ACC112 (cell line): ENCODE measurements around the gene SLC17A5.

Source experiments
- H2AFZ ChIP-seq: fragments of 200-600 bp; sonication (generic); one replicate; pipeline ENCODE4 v1.6.0; 2017; ENCODE audit warnings: antibody characterized with exemption, low read length; ENCODE audit not compliant: unreplicated experiment
- H3K27ac ChIP-seq: fragments of 200-600 bp; sonication (generic); 2 replicates; pipeline ENCODE4 v1.5.1; 2014; ENCODE audit warnings: low read depth, mild to moderate bottlenecking, antibody characterized with exemption, low read length, moderate library complexity
- H3K27me3 ChIP-seq: fragments of 200-600 bp; sonication (generic); 2 replicates; pipeline ENCODE4 v1.6.1; 2014; ENCODE audit warnings: mild to moderate bottlenecking, antibody characterized with exemption, low read length, moderate library complexity, mixed read lengths; ENCODE audit not compliant: insufficient read depth
- H3K36me3 ChIP-seq: fragments of 200-600 bp; sonication (generic); 2 replicates; pipeline ENCODE4 v1.6.1; 2016; ENCODE audit warnings: mild to moderate bottlenecking, antibody characterized with exemption, low read length, moderate library complexity, mixed read lengths; ENCODE audit not compliant: insufficient read depth
- H3K4me1 ChIP-seq: fragments of 200-600 bp; sonication (generic); one replicate; pipeline ENCODE4 v1.6.1; 2016; ENCODE audit warnings: low read length, mixed read lengths; ENCODE audit not compliant: insufficient read depth, unreplicated experiment, control insufficient read depth
- H3K4me3 ChIP-seq: fragments of 200-600 bp; sonication (generic); 2 replicates; pipeline ENCODE4 v1.5.1; 2014; ENCODE audit warnings: mild to moderate bottlenecking, low read depth, low read length
- H3K79me2 ChIP-seq: fragments of 200-600 bp; sonication (generic); one replicate; pipeline ENCODE4 v1.6.0; 2016; ENCODE audit warnings: low read length; ENCODE audit not compliant: control insufficient read depth, unreplicated experiment, insufficient read depth

SLC17A5 gene

DNA sequence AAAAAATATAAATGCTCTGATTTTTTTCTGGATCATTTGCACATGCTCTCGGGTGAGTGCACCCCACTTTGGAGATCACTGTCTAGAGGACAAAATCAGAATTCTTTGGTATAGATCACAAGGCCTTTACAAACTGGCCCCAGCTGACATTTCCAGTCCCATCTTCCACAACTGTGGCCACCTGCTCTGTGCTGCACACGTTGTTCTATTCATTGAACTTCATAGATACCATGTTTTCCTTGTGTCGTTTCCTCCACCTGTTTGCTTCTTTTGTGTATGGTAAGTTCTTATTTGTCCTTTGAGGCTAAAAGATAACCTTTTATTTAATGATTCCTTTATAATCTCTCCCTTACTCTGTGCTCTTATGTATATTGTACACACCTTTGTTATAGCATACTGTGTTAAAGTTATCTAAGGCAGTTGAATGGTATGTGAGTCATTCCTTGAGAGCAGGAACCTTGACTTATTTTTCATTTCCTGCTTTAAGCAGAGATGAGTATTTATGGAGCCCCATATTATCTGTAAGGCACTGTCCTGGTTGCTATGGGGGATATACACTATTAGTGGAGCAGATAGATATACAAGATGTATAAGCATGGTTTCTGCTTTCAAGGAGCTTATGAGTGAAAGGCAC is 12.0 kb upstream of the SLC17A5 start:
- peak overlapping the region; percentile 30; the same call in 1 of the 2 replicates for H3K27ac ChIP-seq
- peaks cover 16% of the 10 kb centered on the region for H3K4me1 ChIP-seq
- H2AFZ ChIP-seq: no peak overlapping the region
- H3K36me3 ChIP-seq: no peaks in the 10 kb centered on the region
- no peaks in the 10 kb centered on the region for H3K79me2 ChIP-seq
- H3K4me3 ChIP-seq: no peak overlapping the region
- no peaks in the 10 kb centered on the region for H3K27me3 ChIP-seq

DNA sequence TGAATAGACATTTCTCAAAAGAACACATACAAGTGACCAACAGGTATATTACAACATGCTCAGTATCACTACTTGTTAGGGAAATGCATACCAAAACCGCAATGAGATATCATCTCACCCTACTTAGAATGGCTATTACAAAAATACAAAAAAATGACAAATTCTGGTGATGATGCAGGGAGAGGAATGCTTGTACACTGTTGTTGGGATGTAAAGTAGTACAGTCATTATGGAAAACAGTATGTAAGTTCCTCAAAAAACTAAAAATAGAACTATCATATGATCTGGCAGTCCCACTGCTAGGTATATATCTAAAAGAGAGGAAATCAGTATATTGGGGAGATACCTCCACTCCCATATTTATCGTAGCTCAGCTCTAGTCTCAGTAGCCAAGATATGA is 10.9 kb upstream of the SLC17A5 start:
- Histone ChIP-seq H3K36me3 (no peaks in the 10 kb centered on the region), H3K4me1 (peaks cover 16% of the 10 kb centered on the region), H3K79me2 (no peaks in the 10 kb centered on the region), H3K4me3 (no peak overlapping the region), H3K27ac (no peak overlapping the region), H3K27me3 (no peaks in the 10 kb centered on the region), H2AFZ (no peak overlapping the region)

DNA sequence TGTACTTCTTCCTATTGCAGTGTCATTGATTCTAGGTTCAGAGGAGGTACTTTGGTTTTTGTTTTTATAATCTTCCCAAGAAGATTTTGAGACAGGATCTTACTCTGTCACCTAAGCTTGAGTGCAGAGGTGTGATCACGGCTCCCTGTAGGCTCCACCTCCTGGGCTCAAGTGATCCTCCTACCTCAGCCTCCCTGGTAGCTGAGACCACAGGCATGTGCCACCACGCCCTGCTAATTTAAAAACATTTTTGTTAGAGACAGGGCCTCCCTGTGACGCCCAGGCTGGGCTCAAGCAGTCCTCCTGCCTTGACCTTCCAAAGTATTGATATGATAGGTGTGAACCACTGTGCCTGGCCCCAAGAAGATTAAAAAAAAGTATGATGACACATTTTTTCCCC is 3.4 kb upstream of the SLC17A5 start:
- H3K79me2 ChIP-seq: peaks cover 6% of the 10 kb centered on the region
- H3K27me3 ChIP-seq: no peaks in the 10 kb centered on the region
- H3K27ac ChIP-seq: peak overlapping the region; percentile 33; the same call in 1 of the 2 replicates
- no peak overlapping the region for H2AFZ ChIP-seq
- H3K36me3 ChIP-seq: no peaks in the 10 kb centered on the region
- H3K4me3 ChIP-seq: no peak overlapping the region
- H3K4me1 ChIP-seq: peaks cover 17% of the 10 kb centered on the region

DNA sequence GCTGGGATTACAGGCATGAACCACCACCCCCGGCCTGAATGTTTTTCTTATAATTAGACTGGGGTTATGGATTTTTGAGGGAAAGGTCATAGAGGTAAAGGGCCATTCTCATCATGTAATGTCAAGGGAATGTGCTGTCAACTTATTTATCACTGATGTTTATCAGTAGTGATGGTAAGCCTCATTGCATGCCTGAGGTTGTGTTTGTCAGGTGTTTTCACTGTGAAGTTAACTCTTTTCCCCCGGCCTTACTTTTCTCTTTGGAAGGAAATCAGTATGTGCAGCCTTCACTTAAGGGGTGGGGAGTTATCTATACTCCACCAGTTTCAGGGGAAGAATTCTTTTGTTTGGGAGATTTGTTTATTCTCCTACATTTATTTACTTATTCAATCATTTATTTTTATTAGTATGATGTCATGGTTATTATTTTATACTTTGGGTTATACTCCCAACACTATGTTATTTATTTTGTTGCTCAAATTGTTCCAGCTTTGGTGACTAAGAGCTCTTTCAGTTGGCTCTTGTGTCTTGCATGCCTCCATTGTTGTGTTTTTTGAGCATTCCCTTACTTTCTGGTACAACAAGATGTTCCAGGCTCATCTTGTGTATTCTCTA is 2.8 kb upstream of the SLC17A5 start:
- Histone ChIP-seq H3K4me1 (peaks cover 19% of the 10 kb centered on the region), H3K4me3 (no peak overlapping the region), H3K36me3 (no peaks in the 10 kb centered on the region), H2AFZ (no peak overlapping the region), H3K27ac (peak overlapping the region; percentile 33; the same call in 1 of the 2 replicates), H3K79me2 (peaks cover 9% of the 10 kb centered on the region), H3K27me3 (no peaks in the 10 kb centered on the region)

DNA sequence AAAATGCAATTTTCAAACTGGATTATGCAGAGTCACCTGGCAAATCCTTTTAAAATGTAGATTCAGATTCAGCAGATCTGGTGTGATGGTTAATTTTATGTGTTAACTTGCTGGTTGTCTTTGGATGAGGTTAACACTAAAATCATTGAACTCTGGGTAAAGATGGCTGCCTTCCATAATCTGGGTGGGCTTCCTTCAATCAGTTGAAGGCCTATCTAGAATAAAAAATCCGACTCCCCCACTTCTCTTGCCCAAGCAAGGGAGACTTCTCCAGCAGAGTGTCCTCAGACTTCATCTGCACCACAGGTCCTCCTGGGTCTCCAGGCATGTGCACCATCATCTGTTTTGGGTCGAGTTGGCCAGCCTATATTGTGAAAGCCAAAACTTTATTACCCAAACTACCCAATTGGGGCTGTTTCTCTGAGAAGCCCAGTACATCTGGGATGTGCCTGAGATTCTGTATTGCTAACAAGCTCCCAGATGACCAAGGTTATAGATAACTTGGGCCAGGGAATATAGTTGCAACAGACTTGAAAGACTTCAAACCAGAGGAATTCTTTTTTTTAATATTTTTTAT is 1.6 kb upstream of the SLC17A5 start:
- H3K36me3 ChIP-seq: no peaks in the 10 kb centered on the region
- peak overlapping the region; percentile 41 for H2AFZ ChIP-seq
- no peaks in the 10 kb centered on the region for H3K27me3 ChIP-seq
- peaks cover 19% of the 10 kb centered on the region for H3K4me1 ChIP-seq
- peaks cover 10% of the 10 kb centered on the region for H3K79me2 ChIP-seq
- peak overlapping the region; percentile 92 for H3K4me3 ChIP-seq
- H3K27ac ChIP-seq: peak overlapping the region; percentile 84

DNA sequence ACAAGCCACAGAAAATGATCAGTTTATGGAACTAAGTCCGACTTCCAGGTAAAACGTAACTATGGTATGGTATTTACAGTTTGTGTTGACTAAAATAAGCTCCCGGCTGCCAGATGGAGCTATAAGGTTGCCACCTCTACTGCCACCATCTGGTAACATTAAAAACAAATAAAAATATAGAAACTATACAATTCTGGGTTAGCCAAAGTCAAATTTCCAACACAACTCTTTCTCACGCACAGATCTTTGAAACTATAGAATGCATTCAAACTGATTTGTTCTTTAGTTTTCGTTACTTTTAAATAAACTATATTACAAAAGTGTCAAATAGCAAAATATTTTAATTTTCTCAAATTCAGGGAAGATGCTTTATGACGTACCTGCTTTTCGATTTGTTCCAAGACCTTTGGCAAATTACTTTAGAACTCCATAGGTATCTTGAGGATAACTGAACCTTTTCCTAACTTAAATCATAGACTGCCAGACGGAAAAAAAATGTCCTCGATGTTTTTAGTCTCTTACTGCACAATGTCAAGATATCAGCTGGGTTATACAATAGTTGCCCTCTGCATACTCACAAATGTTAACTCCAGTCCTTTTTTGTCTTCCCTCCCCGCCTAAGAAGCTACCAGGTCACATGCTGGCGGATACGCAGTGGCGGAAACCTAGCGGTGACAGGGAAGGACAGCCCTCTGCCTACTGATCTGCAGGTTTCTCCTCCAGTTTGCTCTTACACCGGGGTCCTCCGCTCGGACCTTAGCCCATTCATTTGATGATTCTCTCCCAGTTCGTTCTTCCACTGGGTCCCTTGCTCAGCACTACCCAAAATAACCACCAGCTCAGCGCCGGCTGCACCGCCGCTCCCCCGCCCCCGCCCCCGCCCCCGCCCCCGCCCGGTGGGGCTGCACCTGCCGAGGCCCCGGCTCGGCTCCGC is 888 bp downstream of the SLC17A5 start:
- Histone ChIP-seq H3K27me3 (no peaks in the 10 kb centered on the region), H3K4me1 (peaks cover 31% of the 10 kb centered on the region), H3K36me3 (no peaks in the 10 kb centered on the region), H3K27ac (peak overlapping the region; percentile 53), H3K4me3 (peak overlapping the region; percentile 92), H3K79me2 (peaks cover 10% of the 10 kb centered on the region), H2AFZ (peak overlapping the region; percentile 91)

DNA sequence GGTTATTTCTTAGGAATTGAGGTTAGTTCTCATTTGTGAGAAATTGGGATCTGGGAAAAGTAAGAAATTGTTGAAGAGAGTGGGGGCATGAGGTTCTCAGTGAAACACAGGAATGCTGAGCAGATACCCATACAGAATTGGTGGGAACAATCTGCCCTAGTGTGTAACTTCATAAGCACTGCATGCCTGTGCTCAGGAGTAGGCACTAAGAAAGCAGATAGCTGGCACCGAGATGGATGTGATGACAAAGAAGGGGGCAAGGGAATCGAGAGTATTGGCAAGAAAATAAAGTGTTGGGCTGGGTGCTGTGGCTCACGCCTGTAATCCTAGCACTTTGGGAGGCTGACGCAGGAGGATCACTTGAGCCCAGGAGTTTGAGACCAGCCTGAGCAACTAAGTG is 4.0 kb downstream of the SLC17A5 start:
- Histone ChIP-seq H3K4me3 (no peak overlapping the region), H3K27ac (no peak overlapping the region), H3K79me2 (peaks cover 10% of the 10 kb centered on the region), H3K27me3 (no peaks in the 10 kb centered on the region), H3K36me3 (peaks cover 4% of the 10 kb centered on the region; the same call in 1 of the 2 replicates), H2AFZ (no peak overlapping the region), H3K4me1 (peaks cover 28% of the 10 kb centered on the region)

DNA sequence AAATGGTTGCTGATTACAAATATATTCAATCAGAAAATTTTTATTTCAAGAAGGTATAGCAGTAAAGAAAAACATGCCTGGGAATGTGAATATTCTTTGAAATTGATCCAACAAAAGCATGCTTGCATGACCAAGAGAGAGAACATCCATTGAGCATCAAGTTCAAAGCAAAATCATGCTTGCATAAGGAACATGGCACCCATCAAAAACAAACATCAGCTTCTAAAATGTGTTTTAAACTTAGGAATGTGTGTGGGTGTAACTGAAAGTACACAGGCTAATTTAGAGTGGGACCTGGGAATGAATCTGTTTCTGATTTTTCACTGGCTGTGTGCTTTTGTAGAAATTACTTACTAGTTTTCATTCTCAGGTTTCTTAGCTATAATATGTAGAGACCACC is 5.6 kb downstream of the SLC17A5 start:
- H3K36me3 ChIP-seq: peaks cover 4% of the 10 kb centered on the region; the same call in 1 of the 2 replicates
- H3K27me3 ChIP-seq: no peaks in the 10 kb centered on the region
- no peak overlapping the region for H2AFZ ChIP-seq
- H3K4me1 ChIP-seq: peaks cover 33% of the 10 kb centered on the region
- peak overlapping the region; percentile 22 for H3K4me3 ChIP-seq
- peaks cover 9% of the 10 kb centered on the region for H3K79me2 ChIP-seq
- H3K27ac ChIP-seq: peak overlapping the region; percentile 68

DNA sequence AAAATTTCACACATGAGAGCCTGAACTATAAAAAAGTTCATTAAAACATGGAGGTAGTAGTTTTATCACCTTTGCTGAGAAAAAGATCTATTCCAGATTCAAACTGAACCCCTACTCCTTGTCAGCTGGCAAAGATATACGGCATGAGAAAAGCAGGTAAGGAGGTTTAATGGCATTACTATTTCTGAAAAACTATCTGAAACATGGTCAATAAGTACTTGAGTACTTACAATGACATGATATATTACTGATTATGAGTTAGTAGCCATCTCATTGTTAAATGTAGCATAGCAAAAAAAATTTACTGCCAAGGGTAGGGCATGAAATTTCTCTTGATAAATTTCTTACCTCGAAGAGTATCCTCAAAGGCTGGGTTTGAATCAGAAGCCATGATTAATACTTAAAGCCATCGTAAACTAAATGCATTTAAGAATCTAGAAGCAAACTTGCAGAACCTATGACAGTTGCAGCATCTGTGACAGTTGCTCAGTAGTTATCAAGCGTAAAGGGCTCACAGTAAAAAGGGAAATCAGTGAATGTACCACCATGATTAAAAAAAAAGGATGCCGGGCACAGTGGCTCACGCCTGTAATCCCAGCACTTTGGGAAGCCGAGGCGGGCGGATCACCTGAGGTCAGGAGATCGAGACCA is 8.7 kb downstream of the SLC17A5 start:
- Histone ChIP-seq H3K27ac (peak overlapping the region; percentile 0; the same call in 1 of the 2 replicates), H3K4me1 (peaks cover 30% of the 10 kb centered on the region), H3K79me2 (no peaks in the 10 kb centered on the region), H3K36me3 (peaks cover 15% of the 10 kb centered on the region), H2AFZ (peak overlapping the region; percentile 31), H3K27me3 (no peaks in the 10 kb centered on the region), H3K4me3 (peak overlapping the region; percentile 76)

DNA sequence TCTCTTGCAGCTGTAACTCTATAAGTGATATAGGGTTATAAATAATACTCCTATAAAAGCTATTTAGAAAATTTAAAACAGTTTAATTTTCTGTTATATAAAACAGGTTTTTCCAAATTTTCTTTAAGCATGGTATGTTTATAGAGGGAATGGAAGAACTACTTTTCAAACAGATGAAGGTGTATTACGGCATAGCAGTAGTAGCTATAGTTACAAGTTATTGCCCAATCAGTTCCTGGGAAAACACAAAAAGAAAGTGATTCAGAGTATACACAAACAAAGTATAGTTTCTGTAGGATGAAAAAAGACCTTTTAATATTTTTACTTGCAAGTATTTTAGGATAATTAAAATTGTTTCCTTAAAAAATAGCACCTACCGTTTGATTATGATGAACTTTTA is 9.8 kb downstream of the SLC17A5 start:
- peaks cover 16% of the 10 kb centered on the region for H3K36me3 ChIP-seq
- 0 out of 2 replicates have a peak overlapping the region, but pooled peaks have one; percentile 14 for H3K4me3 ChIP-seq
- no peak overlapping the region for H3K27ac ChIP-seq
- H3K27me3 ChIP-seq: no peaks in the 10 kb centered on the region
- no peaks in the 10 kb centered on the region for H3K79me2 ChIP-seq
- peaks cover 27% of the 10 kb centered on the region for H3K4me1 ChIP-seq
- H2AFZ ChIP-seq: no peak overlapping the region
